ENCODE data around the gene PLAC1. TPM values are rescaled to one million over a fixed set of nuclear protein-coding genes. Genes with fewer than 3 reads are reported as not detected.

The PLAC1 gene
- total and polyA plus RNA-seq, 8 donors: 0.07 TPM; not detected in 7

DNA sequence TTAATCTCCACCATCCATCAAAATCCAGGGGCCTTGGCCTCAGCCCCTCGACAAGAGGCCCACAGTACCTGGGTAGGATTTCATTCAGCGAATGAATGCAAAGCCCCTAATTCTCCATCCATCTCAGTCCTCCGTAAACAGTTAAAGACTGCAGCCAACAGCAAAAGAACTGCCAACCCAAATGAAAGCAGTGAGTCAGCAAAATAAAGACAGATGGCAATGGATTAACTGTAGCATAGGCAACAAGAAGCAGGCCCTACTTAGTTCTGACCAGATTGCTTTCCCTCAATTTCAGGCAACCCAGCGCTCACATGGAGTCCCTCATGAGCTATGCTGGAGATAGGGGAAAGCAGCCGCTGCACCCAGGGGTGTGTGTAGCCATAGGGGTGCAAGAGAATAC, 21.4 kb downstream of the PLAC1 start:
- ATAC-seq: no peak
- Histone ChIP-seq H3K4me3 (no peak overlapping the region), H3K27me3 (peaks cover 0 to 9% (median 1%) of the 10 kb centered on the region in 4 donors), H3K9me3 (no peaks in the 10 kb centered on the region), H3K36me3 (no peaks in the 10 kb centered on the region), H3K4me1 (no peaks in the 10 kb centered on the region), H3K27ac (no peak overlapping the region)
- TF ChIP-seq, protein P1, sequence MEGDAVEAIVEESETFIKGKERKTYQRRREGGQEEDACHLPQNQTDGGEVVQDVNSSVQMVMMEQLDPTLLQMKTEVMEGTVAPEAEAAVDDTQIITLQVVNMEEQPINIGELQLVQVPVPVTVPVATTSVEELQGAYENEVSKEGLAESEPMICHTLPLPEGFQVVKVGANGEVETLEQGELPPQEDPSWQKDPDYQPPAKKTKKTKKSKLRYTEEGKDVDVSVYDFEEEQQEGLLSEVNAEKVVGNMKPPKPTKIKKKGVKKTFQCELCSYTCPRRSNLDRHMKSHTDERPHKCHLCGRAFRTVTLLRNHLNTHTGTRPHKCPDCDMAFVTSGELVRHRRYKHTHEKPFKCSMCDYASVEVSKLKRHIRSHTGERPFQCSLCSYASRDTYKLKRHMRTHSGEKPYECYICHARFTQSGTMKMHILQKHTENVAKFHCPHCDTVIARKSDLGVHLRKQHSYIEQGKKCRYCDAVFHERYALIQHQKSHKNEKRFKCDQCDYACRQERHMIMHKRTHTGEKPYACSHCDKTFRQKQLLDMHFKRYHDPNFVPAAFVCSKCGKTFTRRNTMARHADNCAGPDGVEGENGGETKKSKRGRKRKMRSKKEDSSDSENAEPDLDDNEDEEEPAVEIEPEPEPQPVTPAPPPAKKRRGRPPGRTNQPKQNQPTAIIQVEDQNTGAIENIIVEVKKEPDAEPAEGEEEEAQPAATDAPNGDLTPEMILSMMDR (IDR thresholded peaks at IDR 0.05): no peak
- intact Hi-C loops (cut with DNase I): no loop called here
- 78 to 83% methylated on average over 5 of the region's 5 CpGs for WGBS, 2 donors
- no peak for DNase-seq
- FAIRE-seq: no peak

DNA sequence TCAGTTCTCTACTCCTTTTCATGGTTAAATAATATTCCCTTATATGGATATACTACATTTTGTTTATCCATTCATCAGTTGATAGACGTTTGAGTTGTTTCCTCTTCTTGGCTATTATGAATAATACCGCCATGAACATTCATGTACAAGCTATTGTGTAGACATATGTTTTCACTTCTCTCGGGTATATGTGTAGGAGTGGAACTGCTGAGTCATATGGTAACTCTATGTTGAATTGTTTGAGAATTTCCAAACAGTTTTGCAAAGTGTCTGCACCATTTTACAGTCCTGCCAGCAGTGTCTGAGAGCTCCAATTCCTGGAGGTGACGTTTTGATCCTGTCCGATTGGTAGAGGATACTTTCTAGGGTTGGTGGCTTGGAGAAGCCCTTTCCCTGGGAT, 23.6 kb downstream of the PLAC1 start:
- DNase-seq (no peak), ATAC-seq (no peak), FAIRE-seq (no peak)
- H3K4me3 ChIP-seq: no peak overlapping the region
- H3K27ac ChIP-seq: no peak overlapping the region
- TF ChIP-seq, protein P1 (IDR thresholded peaks at IDR 0.05): no peak
- no peaks in the 10 kb centered on the region for H3K9me3 ChIP-seq
- no peaks in the 10 kb centered on the region for H3K4me1 ChIP-seq
- no peaks in the 10 kb centered on the region for H3K36me3 ChIP-seq
- WGBS, 2 donors: 54 to 65% methylated on average over 5 of the region's 5 CpGs
- intact Hi-C loops (cut with DNase I): no loop called here
- peaks cover 0 to 9% (median 1%) of the 10 kb centered on the region in 4 donors for H3K27me3 ChIP-seq

DNA sequence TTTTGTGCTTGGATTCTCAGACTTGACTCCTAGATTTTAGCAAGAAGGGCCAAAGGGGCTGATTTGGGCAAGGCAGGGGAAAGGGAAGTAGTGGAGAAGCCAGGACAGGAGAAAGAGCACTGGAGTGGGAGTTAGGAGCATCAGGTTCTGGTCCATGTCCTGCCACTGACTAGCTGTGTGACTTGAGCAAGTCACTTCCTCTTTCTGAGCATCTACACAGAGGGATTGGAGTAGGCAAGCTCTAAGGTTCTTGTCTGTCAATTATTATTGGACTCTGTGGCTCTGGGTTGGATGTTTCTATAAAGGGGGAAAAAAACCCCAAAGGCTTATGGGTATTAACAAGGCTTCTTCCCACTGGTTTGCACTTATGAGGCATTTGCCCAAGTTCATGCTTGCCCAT, 24.4 kb downstream of the PLAC1 start:
- Histone ChIP-seq H3K4me1 (no peaks in the 10 kb centered on the region), H3K36me3 (no peaks in the 10 kb centered on the region), H3K27me3 (peaks cover 0 to 9% (median 1%) of the 10 kb centered on the region in 4 donors), H3K9me3 (no peaks in the 10 kb centered on the region), H3K27ac (no peak overlapping the region), H3K4me3 (no peak overlapping the region)
- DNase-seq (no peak), FAIRE-seq (no peak), ATAC-seq (no peak)
- intact Hi-C loops (cut with DNase I): no loop called here
- TF ChIP-seq, protein P1 (IDR thresholded peaks at IDR 0.05): no peak

DNA sequence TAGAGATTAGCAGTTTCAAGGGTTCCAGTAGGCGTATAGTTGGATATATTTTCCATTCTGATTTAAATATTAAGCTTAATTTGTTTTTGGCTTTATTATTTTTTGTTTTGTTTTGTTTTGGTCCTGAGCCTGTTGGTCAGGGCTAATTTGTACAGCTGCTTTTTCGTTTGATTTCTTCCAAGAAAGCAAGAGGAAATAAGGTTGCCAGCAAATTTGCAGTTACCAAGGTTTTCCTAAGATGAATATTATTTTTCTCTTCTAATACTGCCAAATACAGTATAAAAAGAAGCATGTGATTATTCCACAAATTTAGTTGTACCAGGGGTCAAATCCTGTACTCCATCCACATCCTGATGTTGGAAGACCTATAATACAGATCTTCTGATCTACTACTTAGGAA, 24.9 kb downstream of the PLAC1 start:
- peaks cover 0 to 9% (median 1%) of the 10 kb centered on the region in 4 donors for H3K27me3 ChIP-seq
- H3K27ac ChIP-seq: no peak overlapping the region
- no peak for FAIRE-seq
- intact Hi-C loops (cut with DNase I): no loop called here
- H3K4me1 ChIP-seq: no peaks in the 10 kb centered on the region
- 36 to 56% methylated on average over 2 of the region's 2 CpGs for WGBS, 2 donors
- no peak overlapping the region for H3K4me3 ChIP-seq
- H3K9me3 ChIP-seq: no peaks in the 10 kb centered on the region
- TF ChIP-seq, protein P1 (IDR thresholded peaks at IDR 0.05): no peak
- no peak for ATAC-seq
- H3K36me3 ChIP-seq: no peaks in the 10 kb centered on the region
- no peak for DNase-seq

DNA sequence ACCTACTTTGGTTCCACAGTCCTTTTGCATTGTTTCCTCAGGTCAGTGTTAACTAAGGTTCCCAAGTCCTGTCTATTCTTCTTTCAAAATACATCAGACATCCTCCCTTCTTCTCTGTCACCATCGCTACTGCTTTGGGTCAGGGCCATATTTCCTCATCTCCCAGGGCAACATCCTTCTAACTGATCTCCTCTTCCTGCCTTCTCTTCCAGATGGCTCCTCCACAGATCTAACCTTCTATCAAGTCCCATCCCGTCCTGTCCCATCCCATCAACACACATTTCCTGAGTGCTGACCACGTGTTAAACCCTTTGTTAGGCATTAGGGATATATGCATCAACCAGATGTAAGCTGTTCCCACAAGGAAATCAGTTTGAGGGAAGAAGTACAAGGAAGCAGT, 25.9 kb downstream of the PLAC1 start:
- TF ChIP-seq, protein P1 (IDR thresholded peaks at IDR 0.05): no peak
- Histone ChIP-seq H3K27me3 (peaks cover 0 to 9% (median 1%) of the 10 kb centered on the region in 4 donors), H3K9me3 (no peaks in the 10 kb centered on the region), H3K4me3 (no peak overlapping the region), H3K36me3 (no peaks in the 10 kb centered on the region), H3K27ac (no peak overlapping the region), H3K4me1 (no peaks in the 10 kb centered on the region)
- intact Hi-C loops (cut with DNase I): no loop called here
- WGBS, 2 donors: 54 to 68% methylated on average over 3 of the region's 3 CpGs
- no peak for ATAC-seq
- FAIRE-seq: no peak
- no peak for DNase-seq
